ENCODE results near the gene MYO3B.
"Not testable (repeated sequence)": the region's sequence is repeated elsewhere in the genome, so short reads cannot be mapped to it uniquely, and the experiment has no call there.

Gene MYO3B

DNA sequence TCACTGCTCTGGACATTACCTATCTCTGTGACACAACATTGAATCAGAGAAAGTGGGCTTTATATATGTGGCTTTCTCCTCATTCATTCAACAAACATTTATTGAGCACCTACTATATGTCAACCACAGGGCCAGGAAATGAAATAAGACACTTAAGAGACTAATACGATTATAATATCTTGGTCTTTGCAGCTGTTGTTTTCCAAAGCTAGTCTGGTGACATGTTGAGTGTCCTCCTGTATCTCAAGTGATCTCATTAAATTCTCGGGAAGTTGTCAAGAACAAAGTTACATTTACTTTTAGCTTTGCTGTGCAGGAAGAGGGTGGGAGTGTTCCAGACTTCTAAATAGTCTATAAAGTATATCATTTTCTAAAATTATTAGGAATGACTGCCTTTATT, 372.6 kb downstream of the MYO3B start:
- no CpG with 5 or more reads among the region's 2 CpGs for WGBS (ENCODE audit: extremely low coverage, insufficient coverage, low lambda C conversion rate)
- Histone ChIP-seq H2BK15ac (replicated peaks; ENCODE audit: low read depth) (no peak overlapping the region), H4K8ac (ENCODE audit: low read depth, low read length) (no peak overlapping the region), H3K79me1 (ENCODE audit: low read length) (no peaks in the 10 kb centered on the region), H3K27me3 (ENCODE audit: insufficient read depth, low read length, poor library complexity) (no peaks in the 10 kb centered on the region), H4K5ac (ENCODE audit: low read length) (no peak overlapping the region), H3K9ac (ENCODE audit: low read length) (no peak overlapping the region), H2AK5ac (ENCODE audit: low read length) (no peak overlapping the region), H3K18ac (ENCODE audit: low read length) (no peak overlapping the region), H2BK5ac (ENCODE audit: low read length) (no peak overlapping the region), H3K27ac (ENCODE audit: low read depth, low read length) (no peak overlapping the region), H3K4me3 (ENCODE audit: low read length) (no peak overlapping the region), H2BK120ac (ENCODE audit: low read depth, low read length) (no peak overlapping the region), H3K36me3 (ENCODE audit: control insufficient read depth, insufficient read depth, low read length) (no peaks in the 10 kb centered on the region), H3K4me2 (ENCODE audit: low read length) (no peak overlapping the region), H3K56ac (ENCODE audit: low read length) (no peak overlapping the region), H3K79me2 (ENCODE audit: control insufficient read depth, insufficient read depth, low read length) (no peaks in the 10 kb centered on the region), H3K23ac (ENCODE audit: low read length) (no peak overlapping the region), H3K4me1 (ENCODE audit: control insufficient read depth, low read depth, low read length) (no peaks in the 10 kb centered on the region), H3K4ac (ENCODE audit: low read depth, low read length) (no peak overlapping the region)
- DNase-seq: no peak

DNA sequence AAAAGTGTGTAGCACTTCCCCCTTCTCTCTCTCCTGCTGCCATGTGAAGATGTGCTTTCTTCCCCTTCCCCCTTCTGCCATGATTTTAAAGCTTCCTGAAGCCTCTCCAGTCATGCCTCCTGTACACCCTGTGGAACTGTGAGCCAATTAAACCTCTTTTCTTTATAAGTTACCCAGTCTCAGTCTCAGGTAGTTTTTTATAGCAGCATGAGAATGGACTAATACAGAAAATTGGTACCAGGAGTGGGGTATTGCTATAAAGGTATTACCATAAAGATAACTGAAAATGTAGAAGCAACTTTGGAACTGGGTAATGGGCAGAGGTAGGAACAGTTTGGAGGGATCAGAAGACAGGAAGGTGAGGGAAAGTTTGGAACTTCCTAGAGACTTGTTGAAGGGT, 374.0 kb downstream of the MYO3B start:
- not testable (repeated sequence) for H4K8ac ChIP-seq (ENCODE audit: low read depth, low read length); H3K27ac ChIP-seq (ENCODE audit: low read depth, low read length); H3K4me1 ChIP-seq (ENCODE audit: control insufficient read depth, low read depth, low read length); H3K36me3 ChIP-seq (ENCODE audit: control insufficient read depth, insufficient read depth, low read length); H3K4ac ChIP-seq (ENCODE audit: low read depth, low read length); H3K4me2 ChIP-seq (ENCODE audit: low read length); H4K5ac ChIP-seq (ENCODE audit: low read length); H3K4me3 ChIP-seq (ENCODE audit: low read length); H2BK120ac ChIP-seq (ENCODE audit: low read depth, low read length); H2BK15ac ChIP-seq (replicated peaks; ENCODE audit: low read depth); H3K27me3 ChIP-seq (ENCODE audit: insufficient read depth, low read length, poor library complexity); H3K79me2 ChIP-seq (ENCODE audit: control insufficient read depth, insufficient read depth, low read length); H2BK5ac ChIP-seq (ENCODE audit: low read length); H2AK5ac ChIP-seq (ENCODE audit: low read length); H3K18ac ChIP-seq (ENCODE audit: low read length); H3K79me1 ChIP-seq (ENCODE audit: low read length); H3K23ac ChIP-seq (ENCODE audit: low read length); DNase-seq; H3K9ac ChIP-seq (ENCODE audit: low read length); H3K56ac ChIP-seq (ENCODE audit: low read length)

DNA sequence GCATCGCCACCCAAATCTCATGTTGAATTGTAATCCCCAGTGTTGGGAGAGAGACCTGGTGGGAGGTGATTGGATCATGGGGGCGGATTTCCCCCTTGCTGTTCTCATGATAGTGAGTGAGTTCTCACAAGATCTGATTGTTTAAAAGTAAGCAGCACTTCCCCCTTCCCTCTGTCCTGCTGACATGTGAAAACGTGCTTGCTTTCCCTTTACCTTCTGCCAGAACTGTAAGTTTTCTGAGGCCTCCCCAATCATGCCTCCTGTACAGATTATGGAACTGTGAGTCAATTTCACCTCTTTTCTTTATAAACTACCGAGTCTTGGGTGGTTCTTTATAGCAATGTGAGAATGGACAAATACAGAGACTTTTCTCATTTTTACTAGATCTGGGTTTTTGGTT, 375.8 kb downstream of the MYO3B start:
- Histone ChIP-seq H2BK15ac (replicated peaks; ENCODE audit: low read depth) (no peak overlapping the region), H2BK120ac (ENCODE audit: low read depth, low read length) (no peak overlapping the region), H3K4me1 (ENCODE audit: control insufficient read depth, low read depth, low read length) (no peaks in the 10 kb centered on the region), H3K56ac (ENCODE audit: low read length) (no peak overlapping the region), H3K18ac (ENCODE audit: low read length) (no peak overlapping the region), H4K5ac (ENCODE audit: low read length) (no peak overlapping the region), H3K36me3 (ENCODE audit: control insufficient read depth, insufficient read depth, low read length) (no peaks in the 10 kb centered on the region), H3K79me1 (ENCODE audit: low read length) (no peaks in the 10 kb centered on the region), H2BK5ac (ENCODE audit: low read length) (no peak overlapping the region), H3K79me2 (ENCODE audit: control insufficient read depth, insufficient read depth, low read length) (no peaks in the 10 kb centered on the region), H4K8ac (ENCODE audit: low read depth, low read length) (no peak overlapping the region), H3K4ac (ENCODE audit: low read depth, low read length) (no peak overlapping the region), H2AK5ac (ENCODE audit: low read length) (no peak overlapping the region), H3K4me2 (ENCODE audit: low read length) (no peak overlapping the region), H3K23ac (ENCODE audit: low read length) (no peak overlapping the region), H3K9ac (ENCODE audit: low read length) (no peak overlapping the region), H3K27ac (ENCODE audit: low read depth, low read length) (no peak overlapping the region), H3K27me3 (ENCODE audit: insufficient read depth, low read length, poor library complexity) (no peaks in the 10 kb centered on the region), H3K4me3 (ENCODE audit: low read length) (no peak overlapping the region)
- no peak for DNase-seq
- WGBS (ENCODE audit: extremely low coverage, insufficient coverage, low lambda C conversion rate): no CpG with 5 or more reads among the region's 4 CpGs

DNA sequence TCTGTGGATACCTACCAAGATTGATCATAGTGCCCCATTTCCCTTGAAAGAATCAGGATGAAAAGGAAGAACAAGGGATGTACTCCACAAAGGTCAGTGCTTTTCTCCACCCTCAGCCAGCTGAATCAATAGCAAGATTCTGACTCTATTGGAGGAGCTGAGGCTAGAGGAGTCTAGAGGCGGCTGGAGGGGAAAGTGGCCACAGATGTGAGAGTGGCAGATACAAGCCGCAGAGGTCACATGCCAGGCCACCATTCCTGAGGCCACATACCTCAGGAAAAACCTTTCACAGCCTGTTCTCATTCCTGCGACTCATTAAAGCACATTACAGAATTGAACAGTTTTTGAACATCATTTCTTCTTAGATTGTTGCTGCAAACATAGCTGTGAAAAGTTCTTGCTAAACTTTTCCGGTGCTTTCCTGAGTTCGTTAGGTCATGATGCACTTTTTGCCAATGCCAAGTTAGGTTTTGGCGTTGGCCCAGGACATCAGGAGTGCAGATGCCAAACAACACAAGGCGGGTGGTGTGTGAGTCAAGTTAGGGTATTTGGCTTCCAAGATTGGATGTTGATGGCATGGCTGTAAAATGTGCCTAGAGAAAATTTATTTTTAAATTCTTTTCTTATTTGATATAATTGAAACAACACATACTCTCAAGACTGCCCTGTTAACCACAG, 376.5 kb downstream of the MYO3B start:
- Histone ChIP-seq H3K79me2 (ENCODE audit: control insufficient read depth, insufficient read depth, low read length) (no peaks in the 10 kb centered on the region), H4K8ac (ENCODE audit: low read depth, low read length) (no peak overlapping the region)
- WGBS (ENCODE audit: extremely low coverage, insufficient coverage, low lambda C conversion rate): no CpG with 5 or more reads among the region's 7 CpGs

DNA sequence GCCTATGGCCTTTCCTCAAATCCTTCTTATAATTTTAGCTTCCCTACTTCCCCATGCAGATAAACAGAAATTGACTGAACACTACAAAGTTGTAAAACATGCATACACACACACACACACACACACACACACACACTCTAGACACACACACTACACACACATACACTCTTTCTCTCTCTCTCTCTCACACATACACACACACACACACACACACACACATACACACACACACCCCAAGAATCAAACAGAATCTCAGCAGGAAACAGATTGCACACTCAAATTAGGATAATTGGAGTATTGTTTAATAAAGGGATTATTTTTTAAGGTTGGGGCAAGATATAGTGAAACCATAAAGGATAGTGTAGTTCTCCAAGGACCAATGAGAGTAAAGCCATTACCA, 385.0 kb downstream of the MYO3B start:
- Histone ChIP-seq H3K23ac (ENCODE audit: low read length) (no peak overlapping the region), H3K56ac (ENCODE audit: low read length) (no peak overlapping the region), H3K4ac (ENCODE audit: low read depth, low read length) (no peak overlapping the region), H2AK5ac (ENCODE audit: low read length) (no peak overlapping the region), H4K5ac (ENCODE audit: low read length) (no peak overlapping the region), H2BK15ac (replicated peaks; ENCODE audit: low read depth) (no peak overlapping the region), H3K27me3 (ENCODE audit: insufficient read depth, low read length, poor library complexity) (no peaks in the 10 kb centered on the region), H2BK5ac (ENCODE audit: low read length) (no peak overlapping the region), H2BK120ac (ENCODE audit: low read depth, low read length) (no peak overlapping the region), H3K79me2 (ENCODE audit: control insufficient read depth, insufficient read depth, low read length) (no peaks in the 10 kb centered on the region), H3K4me3 (ENCODE audit: low read length) (no peak overlapping the region), H3K79me1 (ENCODE audit: low read length) (no peaks in the 10 kb centered on the region), H3K36me3 (ENCODE audit: control insufficient read depth, insufficient read depth, low read length) (no peaks in the 10 kb centered on the region), H4K8ac (ENCODE audit: low read depth, low read length) (no peak overlapping the region), H3K4me2 (ENCODE audit: low read length) (no peak overlapping the region), H3K18ac (ENCODE audit: low read length) (no peak overlapping the region), H3K9ac (ENCODE audit: low read length) (no peak overlapping the region), H3K4me1 (ENCODE audit: control insufficient read depth, low read depth, low read length) (no peaks in the 10 kb centered on the region), H3K27ac (ENCODE audit: low read depth, low read length) (no peak overlapping the region)
- DNase-seq: no peak

More for the DNA sequence above, 376.5 kb downstream of the MYO3B start:
- no peaks in the 10 kb centered on the region for H3K27me3 ChIP-seq (ENCODE audit: insufficient read depth, low read length, poor library complexity)
- H2BK15ac ChIP-seq (replicated peaks; ENCODE audit: low read depth): no peak overlapping the region
- H3K4me3 ChIP-seq (ENCODE audit: low read length): no peak overlapping the region
- no peak overlapping the region for H3K4ac ChIP-seq (ENCODE audit: low read depth, low read length)
- H3K4me2 ChIP-seq (ENCODE audit: low read length): no peak overlapping the region
- no peak overlapping the region for H3K56ac ChIP-seq (ENCODE audit: low read length)
- H3K27ac ChIP-seq (ENCODE audit: low read depth, low read length): no peak overlapping the region
- no peak overlapping the region for H4K5ac ChIP-seq (ENCODE audit: low read length)
- no peak overlapping the region for H2BK5ac ChIP-seq (ENCODE audit: low read length)
- H3K79me1 ChIP-seq (ENCODE audit: low read length): no peaks in the 10 kb centered on the region
- H2AK5ac ChIP-seq (ENCODE audit: low read length): no peak overlapping the region
- H3K23ac ChIP-seq (ENCODE audit: low read length): no peak overlapping the region
- no peak for DNase-seq
- H3K9ac ChIP-seq (ENCODE audit: low read length): no peak overlapping the region
- H3K18ac ChIP-seq (ENCODE audit: low read length): no peak overlapping the region
- no peaks in the 10 kb centered on the region for H3K4me1 ChIP-seq (ENCODE audit: control insufficient read depth, low read depth, low read length)
- H3K36me3 ChIP-seq (ENCODE audit: control insufficient read depth, insufficient read depth, low read length): no peaks in the 10 kb centered on the region
- no peak overlapping the region for H2BK120ac ChIP-seq (ENCODE audit: low read depth, low read length)

DNA sequence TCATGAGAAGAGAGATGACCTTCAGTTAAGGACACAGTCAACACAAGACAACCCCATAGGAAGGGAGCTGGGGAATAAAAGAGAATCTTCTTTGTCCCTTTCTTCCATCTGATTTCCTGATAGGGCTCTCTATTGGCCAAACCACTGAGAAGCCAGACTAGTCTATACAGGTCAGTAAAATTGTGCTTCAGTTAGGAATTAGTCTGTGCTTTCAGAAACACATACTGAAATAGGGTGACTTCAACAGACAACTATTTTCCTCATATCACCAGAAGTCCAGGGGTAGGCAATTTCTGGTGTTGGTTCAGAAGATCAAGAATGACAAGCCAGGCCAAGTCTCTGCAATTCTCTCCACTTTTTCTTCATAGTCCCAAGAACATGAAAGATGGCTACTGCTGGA, 385.5 kb downstream of the MYO3B start:
- no peak overlapping the region for H2BK5ac ChIP-seq (ENCODE audit: low read length)
- no peak overlapping the region for H3K4ac ChIP-seq (ENCODE audit: low read depth, low read length)
- no peaks in the 10 kb centered on the region for H3K79me2 ChIP-seq (ENCODE audit: control insufficient read depth, insufficient read depth, low read length)
- no peaks in the 10 kb centered on the region for H3K27me3 ChIP-seq (ENCODE audit: insufficient read depth, low read length, poor library complexity)
- no peaks in the 10 kb centered on the region for H3K79me1 ChIP-seq (ENCODE audit: low read length)
- H3K23ac ChIP-seq (ENCODE audit: low read length): no peak overlapping the region
- H3K56ac ChIP-seq (ENCODE audit: low read length): no peak overlapping the region
- no peak overlapping the region for H3K9ac ChIP-seq (ENCODE audit: low read length)
- no peak overlapping the region for H3K4me2 ChIP-seq (ENCODE audit: low read length)
- no peak overlapping the region for H2BK15ac ChIP-seq (replicated peaks; ENCODE audit: low read depth)
- no peak for DNase-seq
- no peak overlapping the region for H3K18ac ChIP-seq (ENCODE audit: low read length)
- H3K36me3 ChIP-seq (ENCODE audit: control insufficient read depth, insufficient read depth, low read length): no peaks in the 10 kb centered on the region
- no peaks in the 10 kb centered on the region for H3K4me1 ChIP-seq (ENCODE audit: control insufficient read depth, low read depth, low read length)
- H2BK120ac ChIP-seq (ENCODE audit: low read depth, low read length): no peak overlapping the region
- no peak overlapping the region for H2AK5ac ChIP-seq (ENCODE audit: low read length)
- no peak overlapping the region for H3K27ac ChIP-seq (ENCODE audit: low read depth, low read length)
- no peak overlapping the region for H3K4me3 ChIP-seq (ENCODE audit: low read length)
- H4K5ac ChIP-seq (ENCODE audit: low read length): no peak overlapping the region
- H4K8ac ChIP-seq (ENCODE audit: low read depth, low read length): no peak overlapping the region
